Measurements from ENCODE around the gene OFD1.

OFD1 gene

DNA sequence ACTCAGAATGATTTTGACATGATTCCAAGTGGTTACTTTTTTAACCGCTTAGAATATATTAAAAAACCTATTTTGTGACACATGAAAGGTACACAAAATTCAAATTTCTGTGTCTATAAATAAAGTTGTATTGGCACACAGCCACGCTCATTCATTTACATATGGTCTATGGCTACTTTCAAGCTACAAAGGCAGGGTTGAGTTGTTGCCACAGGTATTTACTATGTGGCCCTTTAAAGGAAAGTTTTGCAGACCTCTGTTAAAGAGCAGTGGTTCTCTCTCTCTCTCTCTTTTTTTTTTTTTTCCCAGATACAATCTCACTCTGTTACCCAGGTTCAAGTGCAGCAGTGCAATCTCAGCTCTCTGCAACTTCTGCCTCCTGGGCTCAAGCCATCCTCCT, 59.3 kb downstream of the OFD1 start:
- no peaks in the 10 kb centered on the region for H3K36me3 ChIP-seq (ENCODE audit: insufficient read depth, insufficient read length, low read length)
- TF ChIP-seq ZNF274 (IDR thresholded peaks at IDR 0.05; ENCODE audit: low read depth, low read length) = no peak
- no peak for TF ChIP-seq SUZ12 (IDR thresholded peaks at IDR 0.05; ENCODE audit: extremely low read depth, insufficient read depth, insufficient read length)
- no peak for TF ChIP-seq YY1 (IDR thresholded peaks at IDR 0.05; ENCODE audit: insufficient read depth, insufficient read length)
- no peaks in the 10 kb centered on the region for H3K27me3 ChIP-seq (ENCODE audit: insufficient read depth, insufficient read length)
- H3K9me3 ChIP-seq (ENCODE audit: insufficient read depth, low read length) = no peaks in the 10 kb centered on the region
- H3K4me1 ChIP-seq (ENCODE audit: insufficient read depth, insufficient read length) = no peaks in the 10 kb centered on the region
- no peak overlapping the region for H3K4me3 ChIP-seq (ENCODE audit: insufficient read length, low read depth)
- no peak for DNase-seq (ENCODE audit: low read depth, low spot score)
- no peak overlapping the region for H3K9ac ChIP-seq (ENCODE audit: insufficient read length, low read depth)

DNA sequence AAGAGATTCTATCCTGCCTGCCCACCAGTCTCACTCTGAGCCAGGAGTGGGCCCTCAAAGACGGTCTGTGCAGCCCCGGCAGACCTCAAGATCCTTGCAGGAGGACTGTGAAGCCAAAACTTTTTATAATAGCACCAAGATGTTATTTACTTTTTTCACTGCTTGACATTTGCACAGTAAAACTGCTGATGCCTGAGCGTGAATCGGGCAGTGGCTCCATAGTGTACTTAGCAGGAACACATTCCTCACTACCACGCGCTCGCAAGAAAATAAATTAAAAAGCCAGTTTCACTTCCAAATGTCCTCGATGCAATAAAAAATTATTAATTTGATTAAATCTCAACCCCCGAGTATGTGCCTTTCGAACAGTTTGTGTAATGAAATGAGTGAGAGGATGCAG, 59.9 kb downstream of the OFD1 start:
- no peak for DNase-seq (ENCODE audit: low read depth, low spot score)
- no peaks in the 10 kb centered on the region for H3K36me3 ChIP-seq (ENCODE audit: insufficient read depth, insufficient read length, low read length)
- no peak overlapping the region for H3K9ac ChIP-seq (ENCODE audit: insufficient read length, low read depth)
- no peaks in the 10 kb centered on the region for H3K4me1 ChIP-seq (ENCODE audit: insufficient read depth, insufficient read length)
- TF ChIP-seq SUZ12 (IDR thresholded peaks at IDR 0.05; ENCODE audit: extremely low read depth, insufficient read depth, insufficient read length) (no peak), ZNF274 (IDR thresholded peaks at IDR 0.05; ENCODE audit: low read depth, low read length) (no peak), YY1 (IDR thresholded peaks at IDR 0.05; ENCODE audit: insufficient read depth, insufficient read length) (no peak)
- no peak overlapping the region for H3K4me3 ChIP-seq (ENCODE audit: insufficient read length, low read depth)
- no peaks in the 10 kb centered on the region for H3K27me3 ChIP-seq (ENCODE audit: insufficient read depth, insufficient read length)
- no peaks in the 10 kb centered on the region for H3K9me3 ChIP-seq (ENCODE audit: insufficient read depth, low read length)

DNA sequence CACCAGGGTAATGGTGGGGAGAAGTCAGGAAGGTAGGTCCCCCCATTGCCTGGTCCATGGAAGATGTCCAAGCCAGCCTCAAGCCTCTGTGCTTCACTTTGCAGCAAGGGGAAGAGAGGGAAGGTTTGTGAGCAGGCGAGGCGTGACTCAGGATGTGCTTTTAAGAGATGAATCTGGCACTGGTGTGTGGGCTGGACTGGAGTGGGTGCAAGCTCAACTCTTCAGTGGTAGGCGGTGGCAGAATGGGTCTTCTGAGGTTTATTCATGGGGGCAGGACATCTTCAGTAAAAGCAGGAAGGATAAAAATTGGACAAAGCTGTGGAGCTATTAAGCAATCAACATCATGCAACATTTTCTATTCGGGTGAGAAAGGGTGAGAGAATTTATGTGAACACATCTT, 63.0 kb downstream of the OFD1 start:
- H3K9ac ChIP-seq (ENCODE audit: insufficient read length, low read depth) = no peak overlapping the region
- TF ChIP-seq ZNF274 (IDR thresholded peaks at IDR 0.05; ENCODE audit: low read depth, low read length) = no peak
- H3K4me1 ChIP-seq (ENCODE audit: insufficient read depth, insufficient read length) = no peaks in the 10 kb centered on the region
- DNase-seq (ENCODE audit: low read depth, low spot score) = no peak
- H3K4me3 ChIP-seq (ENCODE audit: insufficient read length, low read depth) = no peak overlapping the region
- no peaks in the 10 kb centered on the region for H3K9me3 ChIP-seq (ENCODE audit: insufficient read depth, low read length)
- H3K36me3 ChIP-seq (ENCODE audit: insufficient read depth, insufficient read length, low read length) = no peaks in the 10 kb centered on the region
- H3K27me3 ChIP-seq (ENCODE audit: insufficient read depth, insufficient read length) = no peaks in the 10 kb centered on the region

DNA sequence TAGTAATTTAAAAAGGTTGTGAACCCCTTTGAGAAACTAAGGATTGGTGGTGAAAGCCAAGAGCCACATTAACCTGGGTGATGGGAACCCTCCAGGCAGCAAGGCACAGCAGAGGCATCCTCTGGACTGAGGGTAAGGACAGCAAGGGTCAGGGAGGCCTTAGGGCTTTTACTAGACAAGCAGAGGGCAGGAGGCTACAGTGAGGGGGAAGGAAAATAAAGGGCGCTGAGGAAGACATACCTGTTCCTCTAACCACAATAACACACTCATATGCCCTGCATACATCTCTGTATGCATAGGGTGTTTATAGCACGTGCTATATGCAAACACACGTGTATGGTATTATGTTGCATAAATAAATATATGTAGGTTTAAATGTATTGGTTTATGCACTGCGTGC, 63.6 kb downstream of the OFD1 start:
- H3K4me1 ChIP-seq (ENCODE audit: insufficient read depth, insufficient read length) = no peaks in the 10 kb centered on the region
- H3K9me3 ChIP-seq (ENCODE audit: insufficient read depth, low read length) = no peaks in the 10 kb centered on the region
- TF ChIP-seq ZNF274 (IDR thresholded peaks at IDR 0.05; ENCODE audit: low read depth, low read length) (no peak), YY1 (IDR thresholded peaks at IDR 0.05; ENCODE audit: insufficient read depth, insufficient read length) (no peak), SUZ12 (IDR thresholded peaks at IDR 0.05; ENCODE audit: extremely low read depth, insufficient read depth, insufficient read length) (no peak)
- H3K4me3 ChIP-seq (ENCODE audit: insufficient read length, low read depth) = no peak overlapping the region
- no peak overlapping the region for H3K9ac ChIP-seq (ENCODE audit: insufficient read length, low read depth)
- H3K36me3 ChIP-seq (ENCODE audit: insufficient read depth, insufficient read length, low read length) = no peaks in the 10 kb centered on the region
- H3K27me3 ChIP-seq (ENCODE audit: insufficient read depth, insufficient read length) = no peaks in the 10 kb centered on the region
- no peak for DNase-seq (ENCODE audit: low read depth, low spot score)

DNA sequence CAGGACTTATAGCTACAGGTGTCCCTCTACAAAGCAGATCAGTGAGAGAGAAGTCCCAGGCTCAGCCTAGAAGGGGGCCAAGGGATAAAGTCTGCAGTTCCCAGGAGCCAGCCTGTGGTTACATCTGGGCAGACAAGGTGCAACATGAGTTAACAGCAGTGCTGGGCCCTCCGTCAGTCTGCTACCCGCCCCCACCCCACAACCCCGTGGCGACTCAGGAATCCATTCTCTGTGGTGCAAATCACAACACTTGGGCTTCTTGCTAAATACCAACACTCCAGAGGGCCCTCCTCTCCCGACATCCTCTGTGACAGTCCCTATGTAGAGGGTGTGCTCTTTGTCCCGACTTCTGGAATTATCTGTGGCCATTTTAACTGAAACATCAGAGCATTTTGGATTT, 68.6 kb downstream of the OFD1 start:
- Histone ChIP-seq H3K9ac (ENCODE audit: insufficient read length, low read depth) (no peak overlapping the region), H3K36me3 (ENCODE audit: insufficient read depth, insufficient read length, low read length) (no peaks in the 10 kb centered on the region), H3K4me1 (ENCODE audit: insufficient read depth, insufficient read length) (no peaks in the 10 kb centered on the region), H3K4me3 (ENCODE audit: insufficient read length, low read depth) (no peak overlapping the region), H3K9me3 (ENCODE audit: insufficient read depth, low read length) (no peaks in the 10 kb centered on the region), H3K27me3 (ENCODE audit: insufficient read depth, insufficient read length) (no peaks in the 10 kb centered on the region)
- TF ChIP-seq ZNF274 (IDR thresholded peaks at IDR 0.05; ENCODE audit: low read depth, low read length) (no peak), YY1 (IDR thresholded peaks at IDR 0.05; ENCODE audit: insufficient read depth, insufficient read length) (no peak), SUZ12 (IDR thresholded peaks at IDR 0.05; ENCODE audit: extremely low read depth, insufficient read depth, insufficient read length) (no peak)
- peak; percentile 35 for DNase-seq (ENCODE audit: low read depth, low spot score)

DNA sequence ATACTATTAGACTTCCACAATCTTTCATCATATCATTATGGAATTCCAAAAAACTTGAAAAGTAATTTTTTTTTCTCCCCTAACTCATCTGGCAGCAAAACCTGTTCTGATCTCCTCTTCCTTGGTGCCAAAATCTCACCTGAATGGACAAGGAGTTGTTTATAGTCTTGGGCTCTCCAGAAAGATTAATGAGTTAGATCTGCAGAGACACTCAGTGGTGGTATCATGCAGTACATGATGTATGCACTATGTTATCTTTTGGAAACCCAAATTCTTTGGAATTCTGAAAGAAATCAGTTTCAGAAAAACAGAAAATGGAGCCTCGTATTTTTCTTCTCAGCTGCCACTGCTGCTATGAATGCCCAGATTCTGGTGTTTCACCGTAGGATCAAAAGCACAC, 70.7 kb downstream of the OFD1 start:
- Histone ChIP-seq H3K4me3 (ENCODE audit: insufficient read length, low read depth) (no peak overlapping the region), H3K9ac (ENCODE audit: insufficient read length, low read depth) (no peak overlapping the region), H3K4me1 (ENCODE audit: insufficient read depth, insufficient read length) (no peaks in the 10 kb centered on the region), H3K9me3 (ENCODE audit: insufficient read depth, low read length) (no peaks in the 10 kb centered on the region), H3K27me3 (ENCODE audit: insufficient read depth, insufficient read length) (no peaks in the 10 kb centered on the region), H3K36me3 (ENCODE audit: insufficient read depth, insufficient read length, low read length) (no peaks in the 10 kb centered on the region)
- no peak for DNase-seq (ENCODE audit: low read depth, low spot score)
- TF ChIP-seq YY1 (IDR thresholded peaks at IDR 0.05; ENCODE audit: insufficient read depth, insufficient read length) (no peak), SUZ12 (IDR thresholded peaks at IDR 0.05; ENCODE audit: extremely low read depth, insufficient read depth, insufficient read length) (no peak), ZNF274 (IDR thresholded peaks at IDR 0.05; ENCODE audit: low read depth, low read length) (no peak)

- Histone ChIP-seq H3K27me3 (ENCODE audit: insufficient read depth, insufficient read length) (no peaks in the 10 kb centered on the region), H3K36me3 (ENCODE audit: insufficient read depth, insufficient read length, low read length) (no peaks in the 10 kb centered on the region), H3K4me3 (ENCODE audit: insufficient read length, low read depth) (no peak overlapping the region), H3K4me1 (ENCODE audit: insufficient read depth, insufficient read length) (no peaks in the 10 kb centered on the region), H3K9ac (ENCODE audit: insufficient read length, low read depth) (no peak overlapping the region), H3K9me3 (ENCODE audit: insufficient read depth, low read length) (no peaks in the 10 kb centered on the region)
- TF ChIP-seq SUZ12 (IDR thresholded peaks at IDR 0.05; ENCODE audit: extremely low read depth, insufficient read depth, insufficient read length) (no peak), ZNF274 (IDR thresholded peaks at IDR 0.05; ENCODE audit: low read depth, low read length) (no peak), YY1 (IDR thresholded peaks at IDR 0.05; ENCODE audit: insufficient read depth, insufficient read length) (no peak)
- no peak for DNase-seq (ENCODE audit: low read depth, low spot score)
Observed at GRCh38 chrX:13808293-13808692, 73.7 kb downstream of the OFD1 start.

DNA sequence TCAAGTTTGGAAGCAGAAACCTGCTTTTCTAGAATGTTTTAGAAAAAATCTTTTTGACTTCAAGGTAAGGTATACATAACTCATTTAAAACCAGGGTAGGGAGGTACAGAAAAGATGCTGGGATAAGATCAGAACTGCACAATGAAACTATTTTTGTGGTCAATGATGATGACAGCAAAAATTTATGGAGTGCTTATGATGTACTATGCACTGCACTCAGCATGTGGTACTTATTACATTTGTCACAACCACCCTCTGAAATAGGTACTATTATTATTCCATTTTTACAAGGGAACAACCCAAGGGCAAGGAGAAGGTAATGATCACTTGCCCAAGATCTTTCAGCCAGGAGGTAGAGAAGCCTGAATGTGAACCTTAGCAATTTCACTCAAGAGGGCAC, 74.3 kb downstream of the OFD1 start:
- Histone ChIP-seq H3K9me3 (ENCODE audit: insufficient read depth, low read length) (no peaks in the 10 kb centered on the region), H3K36me3 (ENCODE audit: insufficient read depth, insufficient read length, low read length) (no peaks in the 10 kb centered on the region), H3K4me3 (ENCODE audit: insufficient read length, low read depth) (no peak overlapping the region), H3K9ac (ENCODE audit: insufficient read length, low read depth) (no peak overlapping the region), H3K4me1 (ENCODE audit: insufficient read depth, insufficient read length) (no peaks in the 10 kb centered on the region), H3K27me3 (ENCODE audit: insufficient read depth, insufficient read length) (no peaks in the 10 kb centered on the region)
- no peak for DNase-seq (ENCODE audit: low read depth, low spot score)
- TF ChIP-seq SUZ12 (IDR thresholded peaks at IDR 0.05; ENCODE audit: extremely low read depth, insufficient read depth, insufficient read length) = no peak
- TF ChIP-seq YY1 (IDR thresholded peaks at IDR 0.05; ENCODE audit: insufficient read depth, insufficient read length) = no peak
- no peak for TF ChIP-seq ZNF274 (IDR thresholded peaks at IDR 0.05; ENCODE audit: low read depth, low read length)
